Measurements from ENCODE around the gene TFE3.
"Not testable (repeated sequence)": the region's sequence is repeated elsewhere in the genome, so short reads cannot be mapped to it uniquely, and the experiment has no call there.

Gene TFE3

GRCh38 chrX:49000636-49001035 lies 42.5 kb downstream of the TFE3 start:
- no peak for DNase-seq

GRCh38 chrX:48999030-48999429 lies 44.1 kb downstream of the TFE3 start:
- DNase-seq = no peak

DNA sequence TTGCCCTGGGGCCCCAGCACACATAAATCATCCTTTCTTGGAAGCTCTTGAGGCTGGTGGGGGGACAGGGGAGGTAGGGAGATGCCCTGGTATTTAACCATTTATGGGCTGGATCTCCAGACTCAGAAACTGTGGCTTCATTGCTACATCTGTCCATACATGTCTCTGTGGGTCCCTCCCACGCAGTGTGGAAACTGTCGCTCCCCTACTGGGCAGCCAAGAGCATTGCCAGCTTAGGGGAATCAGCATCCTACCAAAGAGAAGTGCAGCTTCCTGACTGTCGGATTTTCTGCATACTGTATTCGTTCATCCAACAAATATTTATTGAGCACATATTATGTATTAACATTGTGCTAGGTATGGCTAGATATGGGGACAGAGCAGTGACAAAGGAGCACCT lies 44.8 kb downstream of the TFE3 start:
- no peak for DNase-seq

DNA sequence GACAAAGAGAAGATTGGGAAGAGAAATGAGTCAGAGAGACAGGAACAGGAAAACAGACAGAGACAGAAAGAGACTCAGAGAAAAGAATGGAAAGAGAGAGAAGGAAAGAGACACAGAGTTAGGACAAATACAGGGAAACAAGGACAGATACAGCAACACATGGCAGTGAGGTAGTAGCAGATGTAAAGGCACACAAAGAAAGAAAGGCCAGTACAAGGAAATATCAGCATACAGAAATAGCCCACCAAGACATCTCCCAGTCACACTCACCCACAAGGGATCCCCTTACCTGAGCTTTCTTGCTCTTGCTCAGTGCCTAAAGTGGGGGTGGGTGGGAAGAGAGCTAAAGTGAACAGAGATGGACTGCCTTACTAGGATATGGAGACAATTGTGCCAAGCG lies 45.3 kb downstream of the TFE3 start:
- DNase-seq = no peak

DNA sequence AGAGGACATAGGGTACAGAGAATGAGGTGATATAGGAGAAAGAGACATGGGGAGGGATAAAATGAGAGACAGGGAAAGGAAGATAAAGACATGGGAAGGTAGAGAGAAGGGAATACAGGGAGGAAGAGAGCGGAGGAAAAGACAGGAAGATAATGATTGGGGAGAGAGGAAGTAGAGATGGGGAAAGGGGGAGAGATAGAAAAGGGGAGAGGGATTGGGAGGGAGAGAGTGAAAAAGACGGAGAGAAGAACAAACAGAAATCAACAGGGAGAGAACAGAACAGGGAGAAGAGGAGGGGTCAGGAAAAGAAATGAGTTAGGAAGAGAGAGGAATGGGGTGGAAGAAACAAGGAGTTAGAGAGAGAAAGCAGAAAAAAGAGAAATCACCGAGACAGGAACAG lies 45.7 kb downstream of the TFE3 start:
- no peak for DNase-seq

DNA sequence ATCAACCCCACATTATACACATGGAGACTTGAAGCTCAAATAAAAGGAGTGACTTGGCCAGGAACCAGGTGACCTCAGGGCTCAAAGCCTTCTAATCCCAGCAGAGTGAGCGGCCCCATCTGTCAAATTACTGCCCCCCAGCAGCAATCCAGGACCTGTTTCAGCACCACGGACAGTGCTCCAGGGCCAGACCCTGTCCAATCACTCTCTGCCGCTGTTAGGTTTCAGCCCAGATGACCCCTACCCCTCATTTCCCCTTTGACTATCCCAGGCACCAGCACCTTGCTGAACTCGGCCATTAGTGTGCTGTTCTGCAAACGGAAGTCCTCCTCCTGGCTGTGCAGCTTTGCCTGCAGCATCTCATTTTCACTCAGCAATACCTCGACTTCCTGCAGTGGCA lies 46.2 kb downstream of the TFE3 start:
- no peak for DNase-seq

GRCh38 chrX:48992341-48992740 lies 50.8 kb downstream of the TFE3 start:
- DNase-seq = no peak

DNA sequence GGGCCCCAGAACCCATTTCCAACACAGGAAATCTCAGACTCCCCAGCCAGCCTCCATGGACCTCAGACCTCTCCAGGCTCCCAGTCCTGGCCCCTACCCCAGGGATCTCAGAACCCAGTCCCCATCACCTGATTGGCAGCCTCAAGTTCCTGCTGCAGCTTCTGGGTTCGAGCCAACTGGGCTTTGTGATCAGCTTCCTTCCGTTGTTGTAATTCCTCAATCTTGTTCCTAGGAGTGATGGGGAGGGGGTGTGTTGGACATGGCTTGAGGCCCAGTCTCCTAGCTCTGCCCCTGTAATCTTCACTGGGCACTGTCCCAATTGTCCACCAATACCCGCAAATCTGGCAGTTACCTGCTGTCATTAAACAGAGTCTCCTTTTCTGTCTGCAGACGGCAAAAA lies 53.7 kb downstream of the TFE3 start:
- no peak for DNase-seq

- no peak for DNase-seq
These were observed 59.3 kb downstream of the TFE3 start for GRCh38 chrX:48983896-48984295.

DNA sequence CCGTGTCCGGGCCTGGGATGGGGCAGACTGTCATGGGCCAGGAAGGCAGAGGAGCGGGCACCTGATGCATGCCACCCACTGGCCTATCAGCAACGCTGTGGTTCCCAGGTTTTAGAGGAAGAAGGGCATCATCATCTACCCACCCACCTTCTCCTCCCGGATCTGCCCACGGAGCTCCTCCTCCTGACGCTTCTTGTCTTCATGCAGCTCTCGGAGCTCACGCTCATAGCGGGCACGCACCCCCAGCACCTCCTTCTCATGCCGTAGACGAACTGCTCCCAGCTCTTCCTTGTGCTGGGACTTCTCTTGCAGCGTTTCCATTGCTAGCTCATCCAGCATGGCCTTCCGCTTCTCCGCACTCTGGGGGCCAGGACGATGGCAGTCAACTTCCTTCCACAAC lies 60.1 kb downstream of the TFE3 start:
- DNase-seq = no peak

DNA sequence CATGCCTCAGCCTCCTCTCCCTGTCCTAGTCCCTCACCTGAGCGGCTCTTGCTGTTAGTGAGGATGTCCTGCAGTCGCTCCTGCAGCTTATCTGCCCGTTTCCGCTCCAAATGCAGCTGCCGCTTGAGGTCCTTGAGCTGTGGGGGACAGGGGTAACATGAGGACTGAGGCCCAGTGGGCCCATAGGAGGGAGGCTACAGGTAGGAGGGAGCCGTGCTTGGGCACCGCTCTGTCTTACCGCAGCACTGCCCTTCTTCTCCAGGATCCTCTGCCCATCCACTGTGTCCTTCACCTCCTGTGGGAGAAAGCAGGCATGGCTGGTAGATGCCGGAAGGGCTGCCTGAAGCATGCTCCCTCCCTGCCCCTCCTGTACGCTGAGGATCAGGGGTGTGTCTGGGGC lies 62.0 kb downstream of the TFE3 start:
- DNase-seq = no peak

DNA sequence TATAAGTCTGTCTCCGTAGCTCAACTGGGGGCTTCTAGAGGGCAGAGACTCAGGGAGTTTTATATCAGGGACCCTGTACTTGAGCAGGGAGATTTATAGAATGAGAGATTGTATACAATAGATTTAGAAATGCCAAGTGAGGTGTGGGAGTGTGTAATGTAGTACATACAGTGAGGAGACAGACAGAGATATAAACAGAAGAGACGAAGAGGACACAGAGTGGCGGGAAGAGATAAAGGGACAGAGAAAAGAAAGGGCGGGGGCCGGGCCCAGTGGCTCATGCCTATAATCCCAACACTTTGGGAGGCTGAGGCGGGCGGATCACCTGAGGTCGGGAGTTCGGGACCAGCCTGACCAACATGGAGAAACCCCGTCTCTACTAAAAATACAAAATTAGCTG lies 62.8 kb downstream of the TFE3 start:
- not testable (repeated sequence) for DNase-seq
